Caki2 (cell line): Measurements from ENCODE around the gene KIF21A. TPM values are rescaled to one million over a fixed set of nuclear protein-coding genes. Genes with fewer than 3 reads are reported as not detected.

Experiments used
- DNase-seq: peaks from one replicate; pipeline ENCODE4 v3.0.0-alpha.2; 2015; ENCODE audit warnings: low read depth
- in situ Hi-C: cut with HindIII; loops from 2 replicates; pipeline ENCODE4 v1.10.0; 2016; ENCODE audit warnings: low sequenced_read_pairs, low pct_unique_long_range_greater_than_20kb, mixed read lengths
- total RNA-seq: library from RNA; depleted of rRNA; stranded (reverse); fragments of >200 nt; shearing (Covaris generic); gene quantifications from 2 replicates; pipeline ENCODE4 v1.2.3, GENCODE V29; 2014; ENCODE audit warnings: low replicate concordance

The KIF21A gene
- total RNA-seq, 1 experiment from 2014 or later: 22.0 TPM

DNA sequence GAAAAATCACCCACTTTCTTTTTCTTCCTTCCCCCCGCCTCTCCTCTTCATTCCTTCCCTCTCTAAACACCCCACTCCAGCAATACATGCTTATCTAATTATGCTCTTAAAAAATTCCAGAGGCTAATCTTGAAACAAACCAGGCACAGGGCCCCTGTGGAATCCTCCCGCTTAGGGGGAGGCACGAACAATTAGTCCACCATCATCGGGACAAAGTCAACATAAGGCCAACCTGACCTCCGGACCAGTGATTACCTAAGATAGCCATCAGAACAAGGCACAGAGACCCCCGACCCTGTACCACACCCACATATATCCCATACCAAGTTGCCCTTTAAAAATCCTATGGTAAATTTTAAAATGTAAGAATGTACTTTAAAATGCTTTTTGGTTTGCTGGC is 47.1 kb downstream of the KIF21A start:
- no peak for DNase-seq
- in situ Hi-C loops: no loop called here

DNA sequence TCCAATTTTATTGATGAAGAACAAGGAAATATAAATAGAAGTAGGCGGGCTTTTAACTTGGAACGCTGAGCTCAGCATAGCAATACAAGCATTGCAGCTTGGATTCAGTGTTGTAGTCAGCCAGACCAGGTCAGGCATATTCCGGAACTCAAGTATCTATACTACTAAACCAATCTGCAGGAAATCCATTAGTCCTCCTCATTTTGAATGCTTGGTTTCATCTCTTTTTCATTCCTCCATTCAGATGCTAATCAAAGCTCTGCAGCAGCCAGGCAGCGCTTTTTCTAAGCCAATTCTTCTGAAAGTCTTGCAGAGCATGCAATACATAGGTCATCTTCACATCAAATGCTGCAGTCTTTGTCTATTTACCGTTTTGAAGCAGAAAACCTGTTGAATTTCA is 49.0 kb downstream of the KIF21A start:
- in situ Hi-C loops: no loop called here
- DNase-seq: no peak

DNA sequence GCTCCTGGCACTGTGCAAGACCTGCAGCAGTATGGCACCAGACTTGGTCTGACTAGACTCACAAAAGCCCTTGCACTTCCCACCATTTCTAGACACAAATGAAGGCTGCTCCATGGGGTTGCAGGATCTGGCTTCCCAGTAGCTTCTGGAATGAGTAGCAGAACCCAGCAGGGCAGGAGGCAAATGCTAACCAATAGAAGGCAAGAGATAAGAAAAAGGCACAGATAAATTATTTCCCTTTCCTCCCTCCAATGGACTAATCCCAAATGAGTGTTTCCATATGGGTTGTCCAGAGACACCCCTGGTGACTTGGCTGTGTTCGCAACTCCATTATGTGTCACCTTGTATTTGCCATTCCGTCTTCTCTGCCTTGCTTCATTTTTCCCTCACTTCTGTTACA is 49.7 kb downstream of the KIF21A start:
- in situ Hi-C loops: no loop called here

DNA sequence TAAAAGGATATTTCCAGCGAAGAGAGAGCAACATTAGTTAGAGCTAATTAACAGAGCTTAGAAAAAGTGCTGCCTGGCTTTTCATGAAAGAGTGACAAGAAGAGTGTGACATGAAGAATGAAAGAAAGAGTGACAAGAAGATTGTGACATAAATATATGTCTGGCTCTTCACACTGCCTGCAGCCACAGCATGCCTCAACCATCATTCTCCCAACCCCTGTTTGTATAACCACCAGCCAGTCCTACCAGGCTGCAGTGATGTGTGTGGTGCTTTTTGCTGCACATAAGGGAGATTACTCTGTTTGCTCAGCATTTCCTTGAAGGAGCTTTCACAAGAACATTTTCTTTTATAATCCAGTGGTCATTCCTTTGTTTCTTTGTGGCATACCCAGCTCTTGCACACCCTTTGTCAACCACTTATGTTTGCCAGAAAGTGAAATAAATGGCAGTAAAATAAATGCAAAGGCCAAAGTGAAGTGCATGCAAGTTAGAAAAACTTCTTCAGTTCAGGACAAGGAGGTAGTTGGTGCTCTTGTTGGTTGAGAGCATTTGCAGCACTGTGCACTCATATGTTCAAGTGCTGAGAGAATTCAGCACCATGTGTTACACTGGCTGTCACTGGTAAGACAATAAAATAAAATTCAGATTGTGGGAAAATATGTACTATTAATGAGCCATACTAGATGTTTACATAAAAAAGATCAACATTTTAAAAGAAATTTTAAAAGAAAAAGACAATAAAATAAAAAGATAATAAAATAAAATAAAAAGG is 50.6 kb downstream of the KIF21A start:
- in situ Hi-C loops: no loop called here
- no peak for DNase-seq

More for the DNA sequence above, 49.7 kb downstream of the KIF21A start:
- no peak for DNase-seq

DNA sequence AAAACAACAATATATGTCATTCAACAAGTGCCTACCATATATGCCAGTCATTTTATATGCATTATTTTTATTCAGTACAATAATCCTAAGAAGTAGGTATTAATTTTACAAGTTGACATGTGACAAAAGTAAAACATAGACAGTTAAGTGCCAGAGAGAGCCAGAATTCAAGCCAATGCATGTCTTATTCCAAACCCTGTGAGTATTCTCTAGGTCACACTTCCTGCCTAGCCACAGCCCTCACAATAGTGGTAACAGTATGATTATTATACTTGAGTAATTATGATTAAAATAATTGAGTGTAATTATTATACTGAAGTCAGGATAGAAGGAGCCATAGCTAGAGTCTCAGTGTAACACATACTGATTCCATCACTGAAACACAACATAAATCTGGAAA is 52.2 kb downstream of the KIF21A start:
- no peak for DNase-seq
- in situ Hi-C loops: no loop called here

DNA sequence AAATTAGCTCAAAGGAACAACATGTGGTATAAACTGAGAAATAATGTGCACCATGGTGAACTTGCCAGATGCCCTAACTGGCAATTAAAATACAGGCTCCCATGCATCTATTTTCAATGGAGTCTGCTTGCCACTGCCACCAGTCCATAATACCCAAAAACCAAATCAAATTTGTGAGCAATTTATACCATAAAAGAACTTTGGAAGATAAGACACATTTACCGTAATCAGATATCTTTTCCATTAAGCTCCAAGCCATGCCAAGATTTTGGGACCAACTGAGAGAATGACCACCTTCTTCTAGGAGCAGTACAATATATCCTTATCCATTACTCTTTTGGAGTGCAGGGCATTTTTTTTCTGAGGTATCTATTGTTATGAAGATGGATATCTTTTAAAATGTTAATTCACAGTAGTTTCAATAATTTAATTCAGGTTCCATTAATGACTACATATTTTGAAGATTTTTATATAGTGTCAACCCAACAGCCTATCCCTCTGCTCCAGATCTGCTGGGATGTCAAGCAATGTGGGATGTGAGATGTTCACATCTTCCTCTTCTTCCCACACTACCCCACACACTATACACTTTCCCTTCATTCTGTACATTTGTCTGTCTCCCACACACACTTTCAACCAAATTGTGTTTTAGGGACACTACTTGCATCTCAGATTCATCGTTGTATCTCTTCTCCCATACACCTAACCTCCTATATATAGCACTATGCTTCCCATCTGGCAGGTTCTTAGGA is 53.3 kb downstream of the KIF21A start:
- DNase-seq: no peak
- in situ Hi-C loops: no loop called here

DNA sequence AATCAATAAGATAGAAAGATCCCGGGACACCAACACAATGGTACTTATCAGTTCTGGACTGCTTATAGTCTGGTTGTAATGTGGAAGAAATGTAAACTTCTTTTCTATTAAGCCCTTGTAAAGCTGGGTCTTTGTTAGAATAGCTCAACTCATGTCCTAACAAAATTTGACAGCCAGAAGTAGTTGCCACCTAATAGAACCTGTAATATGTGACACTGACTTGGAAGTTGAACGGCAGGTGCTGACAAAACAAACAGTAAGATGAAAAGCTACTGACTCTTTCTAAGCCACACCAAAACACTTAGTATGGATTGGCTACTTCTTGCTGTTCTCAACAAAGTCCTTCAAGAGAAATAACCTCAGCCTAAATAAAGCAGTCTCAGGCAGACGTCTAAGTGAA is 56.6 kb downstream of the KIF21A start:
- DNase-seq: no peak
- in situ Hi-C loops: no loop called here

DNA sequence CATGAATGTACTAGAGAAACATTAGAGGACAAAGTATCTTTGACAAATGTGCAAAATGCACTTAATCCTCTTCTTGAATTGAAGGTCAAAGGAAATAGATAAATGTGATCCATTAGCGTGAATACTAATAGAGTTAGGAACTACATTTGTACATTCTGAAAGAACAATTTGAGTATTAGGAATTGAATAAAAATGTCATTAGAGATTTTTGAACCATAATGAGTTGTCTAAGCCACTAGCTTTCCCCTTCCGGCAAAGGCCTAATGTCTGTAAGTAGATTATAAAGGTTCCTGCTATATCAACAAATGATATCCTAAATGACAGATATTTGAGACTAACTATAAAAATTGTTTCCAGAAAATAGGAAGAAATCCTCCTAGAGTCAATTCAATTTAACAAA is 59.8 kb downstream of the KIF21A start:
- in situ Hi-C loops: no loop called here
- DNase-seq: no peak

DNA sequence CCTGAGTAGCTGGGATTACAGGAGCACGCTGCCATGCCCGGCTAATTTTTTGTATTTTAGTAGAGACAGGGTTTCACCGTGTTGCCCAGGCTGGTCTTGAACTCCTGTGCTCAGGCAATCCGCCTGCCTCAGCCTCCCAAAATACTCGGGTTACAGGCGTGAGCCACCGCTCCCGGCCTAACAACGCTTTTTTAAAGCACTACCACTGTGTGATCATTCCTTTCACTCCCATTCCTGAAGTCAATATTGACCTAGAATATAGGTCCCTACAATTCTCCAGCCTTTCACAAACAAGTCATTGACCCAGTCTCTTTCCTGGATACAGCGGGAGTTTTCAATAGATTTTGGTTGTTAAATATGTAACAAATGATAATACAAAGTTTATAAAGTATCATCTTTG is 62.8 kb downstream of the KIF21A start:
- DNase-seq: no peak
- in situ Hi-C loops: no loop called here

DNA sequence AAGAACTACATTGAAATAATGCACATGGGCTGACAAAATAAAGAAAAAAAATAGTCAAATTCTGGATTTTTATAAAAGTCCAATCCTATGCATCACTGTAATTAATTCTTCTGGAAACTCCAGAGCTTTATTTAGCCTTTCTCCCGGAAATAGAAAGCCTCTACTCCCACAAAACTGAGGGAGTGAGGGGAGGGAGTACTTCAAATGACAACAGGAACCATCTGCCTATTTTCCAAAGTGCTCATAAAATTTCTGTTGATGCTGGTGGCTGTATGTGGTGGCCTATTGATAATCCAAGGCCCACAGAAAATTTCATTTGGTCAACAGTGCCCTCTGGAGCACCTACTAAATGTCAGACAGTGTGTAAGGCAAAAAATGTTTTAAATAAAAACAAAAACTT is 64.6 kb downstream of the KIF21A start:
- in situ Hi-C loops: no loop called here
- no peak for DNase-seq

DNA sequence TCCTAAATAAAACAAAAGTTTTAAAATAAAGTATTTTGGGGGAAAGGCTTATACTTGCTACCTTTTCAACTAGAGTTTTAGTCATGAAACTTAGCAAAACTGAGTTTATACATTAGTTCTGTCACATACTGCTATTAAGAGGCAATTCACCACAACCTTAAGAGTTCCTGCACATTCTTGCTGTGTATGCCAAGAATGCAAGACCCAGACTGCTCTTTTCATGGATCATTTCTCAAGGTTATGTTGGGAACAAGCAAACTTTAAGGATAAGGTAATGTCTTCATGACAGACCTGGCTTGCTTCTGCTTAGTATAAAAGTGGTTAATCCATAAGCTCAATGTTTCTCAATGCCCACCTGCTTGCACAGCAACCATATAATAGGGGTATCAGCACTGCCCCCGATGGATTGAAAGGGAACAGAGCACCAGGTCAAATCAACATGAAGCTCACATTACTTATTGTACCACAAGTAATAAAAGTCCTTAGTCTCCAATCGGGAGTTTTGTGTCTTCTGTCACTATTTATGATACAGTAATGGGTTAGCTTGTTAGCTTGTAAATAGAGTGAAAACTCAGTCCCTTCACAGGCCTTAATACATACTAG is 67.6 kb downstream of the KIF21A start:
- in situ Hi-C loops: no loop called here
- no peak for DNase-seq

DNA sequence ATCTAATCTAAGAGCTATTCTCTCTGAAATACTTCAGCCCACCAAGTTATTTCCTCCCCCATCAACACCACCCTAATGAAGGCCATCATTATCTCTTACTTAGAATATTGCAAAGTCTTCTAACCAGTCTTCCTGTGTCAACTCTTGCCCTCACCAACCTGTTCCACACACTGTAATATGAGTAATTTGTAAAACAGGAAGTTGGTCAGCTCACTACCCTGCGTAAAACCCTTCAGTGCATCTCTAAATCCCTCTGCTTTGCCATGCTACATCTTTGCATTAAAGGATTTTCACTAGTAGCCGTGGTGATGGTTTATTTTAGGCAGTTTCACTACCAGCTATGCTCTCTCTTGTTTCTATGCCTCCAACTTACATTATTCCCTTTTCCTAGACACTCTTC is 70.0 kb downstream of the KIF21A start:
- no peak for DNase-seq
- in situ Hi-C loops: no loop called here

DNA sequence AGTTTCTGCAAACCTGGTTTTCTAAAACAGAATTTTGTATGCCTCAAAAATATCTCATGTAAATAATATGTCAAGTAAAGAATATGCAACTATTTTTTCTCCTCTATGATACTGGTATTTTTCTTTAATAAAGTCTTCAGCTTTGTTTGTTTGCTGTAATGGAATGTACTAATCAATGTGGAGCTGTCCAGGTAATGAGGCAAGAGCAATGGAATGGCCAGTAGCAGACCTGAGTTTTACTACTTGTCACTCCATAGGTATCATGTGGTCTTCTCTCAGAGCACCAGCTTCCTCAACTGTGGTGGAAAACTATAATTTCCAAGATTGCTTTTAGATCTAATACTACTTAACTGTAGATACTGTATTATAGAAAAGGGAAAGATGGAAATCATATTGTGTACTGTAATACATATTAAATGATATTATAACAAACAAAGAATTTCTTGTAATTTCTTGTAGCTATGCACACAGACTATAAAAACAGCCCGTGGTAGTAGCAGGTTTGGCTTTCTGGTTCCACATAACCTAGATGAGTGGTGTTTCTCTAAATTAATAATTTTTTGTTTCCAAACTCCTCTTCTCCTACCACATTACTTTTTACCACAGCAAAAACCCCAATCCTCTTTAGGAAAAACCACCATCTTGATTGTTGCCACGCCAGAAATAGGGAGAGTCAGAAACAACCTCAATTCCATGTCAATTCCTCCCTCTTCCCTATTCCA is 70.6 kb downstream of the KIF21A start:
- in situ Hi-C loops: no loop called here

DNA sequence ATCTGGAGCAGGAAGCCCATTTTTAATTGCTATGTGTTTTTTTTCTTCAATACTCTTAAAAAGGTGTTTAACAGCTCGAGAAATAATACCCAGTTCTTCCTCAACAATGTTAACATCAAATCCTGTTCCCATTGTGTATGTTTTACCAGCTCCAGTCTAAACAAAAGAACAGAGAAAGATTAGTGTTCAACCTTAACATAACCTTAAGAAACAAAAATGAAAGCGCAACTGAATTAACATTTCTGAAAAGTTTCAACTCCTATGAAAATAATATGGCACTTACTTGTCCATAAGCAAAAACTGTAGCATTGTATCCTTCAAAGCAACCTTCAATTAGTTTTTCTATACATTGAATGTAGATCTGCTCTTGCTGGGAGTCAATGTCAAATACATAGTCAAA is 73.2 kb downstream of the KIF21A start:
- in situ Hi-C loops: no loop called here
- no peak for DNase-seq

More for the DNA sequence above, 70.6 kb downstream of the KIF21A start:
- DNase-seq: no peak

DNA sequence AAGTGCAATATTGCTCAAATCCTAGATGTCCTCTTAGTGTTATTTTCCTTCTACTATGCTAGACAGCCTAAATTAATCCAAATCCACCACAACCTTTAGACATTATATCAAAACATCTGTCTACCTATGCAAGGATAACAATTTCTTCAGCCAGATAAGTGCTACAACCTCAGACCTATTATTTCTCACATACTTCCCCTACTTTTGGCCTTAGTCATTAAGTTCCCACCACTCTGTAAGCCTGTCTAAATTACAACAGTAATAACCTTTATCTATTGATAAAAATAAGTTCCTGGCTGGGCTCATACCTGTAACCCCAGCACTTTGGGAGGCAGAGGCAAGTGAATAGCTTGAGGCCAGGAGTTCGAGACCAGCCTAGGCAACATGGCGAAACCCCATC is 74.0 kb downstream of the KIF21A start:
- DNase-seq: no peak
- in situ Hi-C loops: no loop called here

DNA sequence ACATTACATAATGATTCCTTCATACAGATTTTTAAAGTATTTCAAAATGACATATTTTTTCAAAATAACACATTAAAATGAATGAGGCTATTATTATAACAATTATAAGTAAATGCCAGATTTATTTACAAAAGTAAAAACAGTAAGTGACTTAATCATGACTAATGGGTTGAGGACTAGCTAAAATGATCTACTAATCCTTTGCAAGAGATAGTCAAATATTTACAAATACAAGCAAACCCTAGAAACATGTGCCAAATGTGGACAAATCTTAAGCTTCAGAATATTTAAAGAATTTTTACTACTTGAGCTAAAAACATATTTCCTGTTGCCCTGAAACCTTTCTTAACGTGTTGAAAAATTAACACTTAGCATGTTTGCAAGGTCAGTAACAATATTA is 74.8 kb downstream of the KIF21A start:
- in situ Hi-C loops: no loop called here
- no peak for DNase-seq

DNA sequence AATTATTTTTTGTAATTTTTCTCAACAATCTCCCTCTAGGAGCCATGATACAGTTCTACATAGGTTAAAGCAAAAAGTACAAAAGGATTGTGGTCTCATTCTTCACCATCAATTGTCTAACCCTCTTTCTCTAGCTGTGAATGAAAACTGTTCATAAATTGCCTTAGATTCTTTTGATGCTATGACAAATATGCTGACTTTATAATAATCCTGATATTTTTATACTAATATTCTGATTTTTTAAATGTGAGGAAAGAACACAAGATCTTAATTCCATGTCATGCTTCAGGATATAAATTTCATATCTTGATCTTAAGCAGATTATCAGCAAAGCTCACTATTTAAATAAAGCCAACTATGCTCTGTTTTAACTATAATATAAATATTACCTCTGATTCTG is 75.4 kb downstream of the KIF21A start:
- in situ Hi-C loops: no loop called here
- no peak for DNase-seq

DNA sequence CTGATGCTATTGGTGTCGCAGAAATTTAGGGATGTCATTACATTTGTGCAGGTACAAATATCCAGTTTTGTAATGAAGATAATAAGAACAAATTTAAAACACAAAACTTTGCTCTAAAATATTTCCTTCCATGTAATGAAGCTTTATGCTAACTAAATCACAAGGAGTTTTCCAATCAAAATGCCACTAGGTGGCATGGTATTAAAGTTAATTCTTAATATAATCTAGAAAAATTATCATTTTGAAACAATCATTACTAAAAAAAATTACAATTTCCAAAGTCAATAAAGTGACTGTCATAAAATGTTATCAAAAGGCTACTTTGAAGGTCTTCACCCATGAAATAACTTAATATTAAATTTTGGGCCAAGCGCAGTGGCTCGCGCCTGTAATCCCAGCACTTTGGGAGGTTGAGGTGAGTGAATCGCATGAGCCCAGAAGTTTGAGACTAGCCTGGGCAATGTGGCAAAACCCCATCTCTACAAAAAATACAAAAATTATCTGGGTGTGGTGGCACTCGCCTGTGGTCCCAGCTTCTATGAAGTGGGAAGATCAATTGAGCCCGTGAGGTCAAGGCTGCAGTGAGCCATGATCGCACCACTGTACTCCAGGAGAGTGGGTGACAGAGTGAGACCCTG is 77.4 kb downstream of the KIF21A start:
- in situ Hi-C loops: no loop called here
- DNase-seq: no peak
